HCEC 1CT (cell line): ENCODE results near the gene MCRIP2.
A peak's percentile ranks its signal among the peaks of the same experiment; 100 is the strongest.

ENCODE experiments used
- DNase-seq: peaks from one replicate; pipeline ENCODE4 v3.0.0-alpha.2; 2017

MCRIP2 gene

GRCh38 chr16:617855-618254 is 23.8 kb upstream of the MCRIP2 start:
- DNase-seq, result no peak

- no peak for DNase-seq
Observed at GRCh38 chr16:619476-620100, 22.0 kb upstream of the MCRIP2 start.

- no peak for DNase-seq
Observed at GRCh38 chr16:620700-621525, 20.7 kb upstream of the MCRIP2 start.

- no peak for DNase-seq
Observed at GRCh38 chr16:621526-622105, 20.0 kb upstream of the MCRIP2 start.

GRCh38 chr16:622920-623280 is 18.7 kb upstream of the MCRIP2 start:
- no peak for DNase-seq

- no peak for DNase-seq
Observed at GRCh38 chr16:624526-625070, 17.0 kb upstream of the MCRIP2 start.

GRCh38 chr16:625117-625976 is 16.3 kb upstream of the MCRIP2 start:
- no peak for DNase-seq

GRCh38 chr16:625977-626765 is 15.5 kb upstream of the MCRIP2 start:
- DNase-seq, result no peak

- DNase-seq, result peak; percentile 96
Observed at GRCh38 chr16:626787-627453, 14.7 kb upstream of the MCRIP2 start.

- DNase-seq, result no peak
Observed at GRCh38 chr16:627454-628239, 14.0 kb upstream of the MCRIP2 start.

GRCh38 chr16:628321-629061 is 13.1 kb upstream of the MCRIP2 start:
- no peak for DNase-seq

GRCh38 chr16:629185-629832 is 12.3 kb upstream of the MCRIP2 start:
- no peak for DNase-seq

GRCh38 chr16:629833-630248 is 11.8 kb upstream of the MCRIP2 start:
- no peak for DNase-seq

- DNase-seq, result no peak
Observed at GRCh38 chr16:630249-630814, 11.3 kb upstream of the MCRIP2 start.

- no peak for DNase-seq
Observed at GRCh38 chr16:630815-631405, 10.7 kb upstream of the MCRIP2 start, which contains the start of gene WFIKKN1. TSS of gene WFIKKN1 (plus strand) at chr16:630985. CDS start at chr16:631254, 269 bp downstream.

GRCh38 chr16:631808-632358 is 9.7 kb upstream of the MCRIP2 start:
- DNase-seq, result no peak

- no peak for DNase-seq
Observed at GRCh38 chr16:632486-633335, 8.9 kb upstream of the MCRIP2 start.
